C4-2B (cell line): Measurements from ENCODE around the gene HDAC4.

Experiments
- H3K27ac ChIP-seq: fragments of 450-650 bp; 2 replicates; pipeline ENCODE4 v1.5.1; 2017
- CTCF ChIP-seq: fragments of 450-650 bp; conservative IDR thresholded peaks from 2 replicates; pipeline ENCODE4 v1.5.1; 2017; ENCODE audit warnings: mild to moderate bottlenecking
- ZFX ChIP-seq: fragments of 450-650 bp; IDR thresholded peaks from 2 replicates; pipeline ENCODE4 v1.6.1; 2017

The HDAC4 gene

GRCh38 chr2:239056611-239057010, 344.2 kb downstream of the HDAC4 start:
- H3K27ac ChIP-seq, result no peak overlapping the region
- no peak for TF ChIP-seq ZFX
- TF ChIP-seq CTCF, result no peak

- H3K27ac ChIP-seq, result no peak overlapping the region
- TF ChIP-seq ZFX (no peak), CTCF (no peak)
Measured at GRCh38 chr2:239055756-239056493, 344.9 kb downstream of the HDAC4 start.

GRCh38 chr2:239054921-239055320, 345.9 kb downstream of the HDAC4 start:
- TF ChIP-seq CTCF (no peak), ZFX (no peak)

GRCh38 chr2:239053801-239054503, 346.9 kb downstream of the HDAC4 start:
- no peak for TF ChIP-seq CTCF
- TF ChIP-seq ZFX, result no peak
- no peak overlapping the region for H3K27ac ChIP-seq

More at GRCh38 chr2:239054921-239055320, 345.9 kb downstream of the HDAC4 start:
- no peak overlapping the region for H3K27ac ChIP-seq

- TF ChIP-seq CTCF (no peak), ZFX (no peak)
- H3K27ac ChIP-seq, result no peak overlapping the region; the same call in 1 of the 2 replicates
Measured at GRCh38 chr2:239052798-239053665, 347.8 kb downstream of the HDAC4 start.

- H3K27ac ChIP-seq, result no peak overlapping the region; the same call in 1 of the 2 replicates
- TF ChIP-seq ZFX (no peak), CTCF (no peak)
Measured at GRCh38 chr2:239051891-239052445, 348.9 kb downstream of the HDAC4 start.
